ENCODE results near the gene REPIN1. TPM values are rescaled to one million over a fixed set of nuclear protein-coding genes. Genes with fewer than 3 reads are reported as not detected.

Gene REPIN1
- total RNA-seq, 2 donors from 2014 or later: 168 to 209 TPM

GRCh38 chr7:150410131-150410530 is 41.5 kb downstream of the REPIN1 start:
- ATAC-seq (no peak), DNase-seq (no peak)
- intact Hi-C loops (cut with DNase I, micrococcal nuclease): no loop called here

- ATAC-seq: no peak
- intact Hi-C loops (cut with DNase I, micrococcal nuclease): no loop called here
- DNase-seq: no peak
Observed at GRCh38 chr7:150410680-150411346, 42.2 kb downstream of the REPIN1 start.

GRCh38 chr7:150411606-150412005 is 43.0 kb downstream of the REPIN1 start:
- DNase-seq (no peak), ATAC-seq (no peak)
- intact Hi-C loops (cut with DNase I, micrococcal nuclease): no loop called here

GRCh38 chr7:150412016-150412415 is 43.4 kb downstream of the REPIN1 start:
- no peak for ATAC-seq
- intact Hi-C loops (cut with DNase I, micrococcal nuclease): no loop called here
- no peak for DNase-seq

GRCh38 chr7:150412518-150413488 is 44.2 kb downstream of the REPIN1 start:
- ATAC-seq (no peak), DNase-seq (no peak)
- intact Hi-C loops (cut with DNase I, micrococcal nuclease): no loop called here

GRCh38 chr7:150413640-150414081 is 45.0 kb downstream of the REPIN1 start:
- no peak for ATAC-seq
- no peak for DNase-seq
- intact Hi-C loops (cut with DNase I, micrococcal nuclease): no loop called here

GRCh38 chr7:150415161-150416153 is 46.8 kb downstream of the REPIN1 start:
- intact Hi-C loops (cut with DNase I, micrococcal nuclease): no loop called here
- no peak for DNase-seq
- ATAC-seq: no peak

GRCh38 chr7:150417239-150417638 is 48.6 kb downstream of the REPIN1 start:
- DNase-seq (no peak), ATAC-seq (no peak)
- intact Hi-C loops (cut with DNase I, micrococcal nuclease): no loop called here

GRCh38 chr7:150417863-150418262 is 49.2 kb downstream of the REPIN1 start:
- no peak for ATAC-seq
- intact Hi-C loops (cut with DNase I, micrococcal nuclease): no loop called here

GRCh38 chr7:150420242-150420641 is 51.6 kb downstream of the REPIN1 start:
- DNase-seq: no peak
- intact Hi-C loops (cut with DNase I, micrococcal nuclease): loop anchor here in 1 of 2 donors (10.0 kb wide), 1 partner anchor 135 kb away; no protein-coding TSS in a partner anchor

More at GRCh38 chr7:150417863-150418262, 49.2 kb downstream of the REPIN1 start:
- DNase-seq: no peak

GRCh38 chr7:150420987-150421674 is 52.5 kb downstream of the REPIN1 start:
- peak; percentile 99 for ATAC-seq
- intact Hi-C loops (cut with DNase I, micrococcal nuclease): loop anchor here in 1 of 2 donors (10.0 kb wide), 1 partner anchor 136 kb away; no protein-coding TSS in a partner anchor
- peak; percentile 72 to 92 for DNase-seq

More at GRCh38 chr7:150420242-150420641, 51.6 kb downstream of the REPIN1 start:
- no peak for ATAC-seq

- no peak for DNase-seq
- intact Hi-C loops (cut with DNase I, micrococcal nuclease): loop anchor here in 1 of 2 donors (10.0 kb wide), 1 partner anchor 137 kb away; no protein-coding TSS in a partner anchor
- no peak for ATAC-seq
Observed at GRCh38 chr7:150421831-150422230, 53.2 kb downstream of the REPIN1 start.

Other genes starting within 250 kb of the REPIN1 start
- 10 to 100 TPM; 10.1 to 12.2 TPM for gene LRRC61, start 45.5 kb upstream of the REPIN1 start, total RNA-seq
- 10 to 100 TPM; 20.2 to 38.0 TPM for gene ACTR3C, start 45.3 kb upstream of the REPIN1 start, total RNA-seq
- 100 to 1,000 TPM in 1 of 2 donors, 10 to 100 TPM in 1; 61.1 to 115 TPM for gene RARRES2, start 27.2 kb upstream of the REPIN1 start, total RNA-seq
- 1 to 10 TPM; 7.1 to 8.7 TPM for gene ZNF775, start 10.5 kb downstream of the REPIN1 start, total RNA-seq
- 1 to 10 TPM; 2.9 to 5.5 TPM for gene GIMAP8, start 81.8 kb downstream of the REPIN1 start, total RNA-seq
- 1 to 10 TPM; 4.5 to 8.7 TPM for gene GIMAP7, start 146.1 kb downstream of the REPIN1 start, total RNA-seq
- 10 to 100 TPM in 1 of 2 donors, 1 to 10 TPM in 1; 8.4 to 16.2 TPM for gene GIMAP4, start 198.6 kb downstream of the REPIN1 start, total RNA-seq